A673 (cell line): Measurements from ENCODE around the gene CABLES1. TPM values are rescaled to one million over a fixed set of nuclear protein-coding genes. Genes with fewer than 3 reads are reported as not detected.

Experiments
- BruUV-seq: library from RNA; stranded (reverse); fragments of 400-500 nt; replicated peaks from 2 replicates; lab custom pipeline; 2021; lab: Mats Ljungman, UMichigan
- CTCF ChIA-PET: fragments of 300-600 bp; sonication (Branson Sonifier 250); formaldehyde crosslinking; loops from one replicate; lab custom pipeline; 2022; ENCODE audit warnings: antibody characterized with exemption; lab: Charles Lee
- POLR2A ChIA-PET: fragments of 300-600 bp; sonication (Branson Sonifier 250); formaldehyde crosslinking; loops from one replicate; lab custom pipeline; 2022; ENCODE audit warnings: antibody characterized with exemption; ENCODE audit not compliant: low non-redundant PET; lab: Charles Lee
- DNase-seq: peaks from one replicate; pipeline ENCODE4 v3.0.0-alpha.2; 2015; ENCODE audit warnings: low spot score
- H3K27ac ChIP-seq: fragments of 200-600 bp; sonication (generic); 2 replicates; pipeline ENCODE4 v1.5.1; 2016; ENCODE audit warnings: mixed run types, low read depth, mild to moderate bottlenecking, mixed read lengths, antibody characterized with exemption, low read length; ENCODE audit not compliant: poor library complexity, severe bottlenecking
- H3K27me3 ChIP-seq: fragments of 200-600 bp; sonication (generic); replicated peaks from 2 replicates; pipeline ENCODE4 v1.6.1; 2017; ENCODE audit warnings: mixed run types, low read depth, mild to moderate bottlenecking, mixed read lengths, antibody characterized with exemption, low read length; ENCODE audit not compliant: insufficient read depth, poor library complexity
- H3K36me3 ChIP-seq: fragments of 200-600 bp; sonication (generic); 2 replicates; pipeline ENCODE4 v1.6.1; 2016; ENCODE audit warnings: mixed run types, mild to moderate bottlenecking, mixed read lengths, antibody characterized with exemption, low read length; ENCODE audit not compliant: insufficient read depth, poor library complexity, severe bottlenecking
- H3K4me1 ChIP-seq: fragments of 200-600 bp; sonication (generic); 2 replicates; pipeline ENCODE4 v1.6.1; 2017; ENCODE audit warnings: mixed run types, mild to moderate bottlenecking, mixed read lengths, antibody characterized with exemption, low read length; ENCODE audit not compliant: insufficient read depth, poor library complexity, severe bottlenecking
- H3K4me3 ChIP-seq: fragments of 200-600 bp; sonication (generic); 2 replicates; pipeline ENCODE4 v1.5.1; 2016; ENCODE audit warnings: low read depth, mixed run types, mild to moderate bottlenecking, mixed read lengths, low read length; ENCODE audit not compliant: poor library complexity, severe bottlenecking
- H3K9me3 ChIP-seq: fragments of 200-600 bp; sonication (generic); 2 replicates; pipeline ENCODE4 v1.6.1; 2016; ENCODE audit warnings: mixed run types, low read depth, mild to moderate bottlenecking, mixed read lengths, antibody characterized with exemption, low read length; ENCODE audit not compliant: poor library complexity, severe bottlenecking
- CTCF ChIP-seq: fragments of 300-800, 200-600 bp; sonication (generic); conservative IDR thresholded peaks from 2 replicates; pipeline ENCODE4 v1.5.1; 2017; ENCODE audit warnings: low read depth, mild to moderate bottlenecking, antibody characterized with exemption, low read length, moderate library complexity, mixed read lengths
- EZH2 ChIP-seq: fragments of 200-600 bp; sonication (generic); IDR thresholded peaks from 2 replicates; pipeline ENCODE4 v1.6.1; 2017; ENCODE audit warnings: borderline replicate concordance, low read depth, mild to moderate bottlenecking, mixed read lengths, antibody characterized with exemption, low read length; ENCODE audit not compliant: poor library complexity, severe bottlenecking
- intact Hi-C: fragments of 100-400 bp; cut with micrococcal nuclease; formaldehyde crosslinking; loops from one replicate; pipeline ENCODE4 v1.10.0; 2022; ENCODE audit not compliant: unreplicated experiment
- total RNA-seq: library from RNA; stranded (reverse); gene quantifications from 2 replicates; pipeline ENCODE4 v1.2.3, GENCODE V29; 2021

Gene CABLES1
- total RNA-seq, 1 experiment from 2014 or later, result 7.2 TPM

- Histone ChIP-seq H3K27ac (no peak overlapping the region), H3K36me3 (no peaks in the 10 kb centered on the region), H3K9me3 (peaks cover 5% of the 10 kb centered on the region), H3K4me1 (peaks cover 11% of the 10 kb centered on the region), H3K4me3 (no peak overlapping the region), H3K27me3 (no peaks in the 10 kb centered on the region)
- ChIA-PET CTCF (no interaction called here), POLR2A (no interaction called here)
- no TSS peak for BruUV-seq
- intact Hi-C loops, result no loop called here
- TF ChIP-seq CTCF, result no peak
- TF ChIP-seq EZH2, result no peak
- no peak for DNase-seq
These were observed 113.5 kb downstream of the CABLES1 start for GRCh38 chr18:23248826-23249225.

GRCh38 chr18:23249348-23249747 is 114.1 kb downstream of the CABLES1 start:
- H3K27me3 ChIP-seq, result no peaks in the 10 kb centered on the region
- ChIA-PET POLR2A (no interaction called here), CTCF (no interaction called here)
- no TSS peak for BruUV-seq
- TF ChIP-seq EZH2 (no peak), CTCF (no peak)
- H3K9me3 ChIP-seq, result peaks cover 5% of the 10 kb centered on the region
- no peak overlapping the region for H3K27ac ChIP-seq
- no peak for DNase-seq
- H3K4me1 ChIP-seq, result peaks cover 6% of the 10 kb centered on the region
- H3K36me3 ChIP-seq, result no peaks in the 10 kb centered on the region
- intact Hi-C loops, result no loop called here
- no peak overlapping the region for H3K4me3 ChIP-seq

- ChIA-PET CTCF (no interaction called here), POLR2A (interaction anchor here (0.7 kb wide), 1 partner anchor 113 kb away, joined by 12 read pairs; no protein-coding TSS in a partner anchor)
- no TSS peak for BruUV-seq
- TF ChIP-seq EZH2 (no peak), CTCF (no peak)
- H3K4me3 ChIP-seq, result no peak overlapping the region
- H3K4me1 ChIP-seq, result no peaks in the 10 kb centered on the region
- DNase-seq, result no peak
- H3K9me3 ChIP-seq, result peaks cover 5% of the 10 kb centered on the region
- no peak overlapping the region for H3K27ac ChIP-seq
- H3K36me3 ChIP-seq, result no peaks in the 10 kb centered on the region
- intact Hi-C loops, result no loop called here
- no peaks in the 10 kb centered on the region for H3K27me3 ChIP-seq
These were observed 115.8 kb downstream of the CABLES1 start for GRCh38 chr18:23250893-23251656.
